ENCODE measurements around the gene PDCD6IP.

The PDCD6IP gene

GRCh38 chr3:33887478-33887877 lies 89.0 kb downstream of the PDCD6IP start:
- Histone ChIP-seq H3K27ac (no peak overlapping the region), H2AFZ (ENCODE audit: low read depth) (no peak overlapping the region), H3K9ac (no peak overlapping the region), H3K4me1 (ENCODE audit: low read depth, poor library complexity, severe bottlenecking) (no peaks in the 10 kb centered on the region), H3K27me3 (ENCODE audit: insufficient read depth, low read depth) (no peaks in the 10 kb centered on the region), H3K4me3 (IDR thresholded peaks at IDR 0.05; ENCODE audit: insufficient read depth, low read depth, low read length) (no peak overlapping the region), H3K4me2 (no peak overlapping the region), H4K20me1 (ENCODE audit: insufficient read depth) (no peaks in the 10 kb centered on the region), H3K36me3 (ENCODE audit: insufficient read depth) (no peaks in the 10 kb centered on the region), H3K79me2 (ENCODE audit: insufficient read depth, low read depth) (no peaks in the 10 kb centered on the region)
- TF ChIP-seq, protein P1, sequence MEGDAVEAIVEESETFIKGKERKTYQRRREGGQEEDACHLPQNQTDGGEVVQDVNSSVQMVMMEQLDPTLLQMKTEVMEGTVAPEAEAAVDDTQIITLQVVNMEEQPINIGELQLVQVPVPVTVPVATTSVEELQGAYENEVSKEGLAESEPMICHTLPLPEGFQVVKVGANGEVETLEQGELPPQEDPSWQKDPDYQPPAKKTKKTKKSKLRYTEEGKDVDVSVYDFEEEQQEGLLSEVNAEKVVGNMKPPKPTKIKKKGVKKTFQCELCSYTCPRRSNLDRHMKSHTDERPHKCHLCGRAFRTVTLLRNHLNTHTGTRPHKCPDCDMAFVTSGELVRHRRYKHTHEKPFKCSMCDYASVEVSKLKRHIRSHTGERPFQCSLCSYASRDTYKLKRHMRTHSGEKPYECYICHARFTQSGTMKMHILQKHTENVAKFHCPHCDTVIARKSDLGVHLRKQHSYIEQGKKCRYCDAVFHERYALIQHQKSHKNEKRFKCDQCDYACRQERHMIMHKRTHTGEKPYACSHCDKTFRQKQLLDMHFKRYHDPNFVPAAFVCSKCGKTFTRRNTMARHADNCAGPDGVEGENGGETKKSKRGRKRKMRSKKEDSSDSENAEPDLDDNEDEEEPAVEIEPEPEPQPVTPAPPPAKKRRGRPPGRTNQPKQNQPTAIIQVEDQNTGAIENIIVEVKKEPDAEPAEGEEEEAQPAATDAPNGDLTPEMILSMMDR (conservative IDR thresholded peaks at IDR 0.05; ENCODE audit: low read depth, low read length), result no peak

- Histone ChIP-seq H3K79me2 (ENCODE audit: insufficient read depth, low read depth) (no peaks in the 10 kb centered on the region), H3K4me2 (no peak overlapping the region), H3K27ac (no peak overlapping the region), H3K27me3 (ENCODE audit: insufficient read depth, low read depth) (no peaks in the 10 kb centered on the region), H3K4me1 (ENCODE audit: low read depth, poor library complexity, severe bottlenecking) (no peaks in the 10 kb centered on the region), H3K4me3 (IDR thresholded peaks at IDR 0.05; ENCODE audit: insufficient read depth, low read depth, low read length) (no peak overlapping the region), H4K20me1 (ENCODE audit: insufficient read depth) (no peaks in the 10 kb centered on the region), H3K9ac (no peak overlapping the region), H3K36me3 (ENCODE audit: insufficient read depth) (no peaks in the 10 kb centered on the region), H2AFZ (ENCODE audit: low read depth) (no peak overlapping the region)
- TF ChIP-seq, protein P1 (conservative IDR thresholded peaks at IDR 0.05; ENCODE audit: low read depth, low read length), result no peak
Observed at GRCh38 chr3:33889394-33890039, 91.1 kb downstream of the PDCD6IP start.

DNA sequence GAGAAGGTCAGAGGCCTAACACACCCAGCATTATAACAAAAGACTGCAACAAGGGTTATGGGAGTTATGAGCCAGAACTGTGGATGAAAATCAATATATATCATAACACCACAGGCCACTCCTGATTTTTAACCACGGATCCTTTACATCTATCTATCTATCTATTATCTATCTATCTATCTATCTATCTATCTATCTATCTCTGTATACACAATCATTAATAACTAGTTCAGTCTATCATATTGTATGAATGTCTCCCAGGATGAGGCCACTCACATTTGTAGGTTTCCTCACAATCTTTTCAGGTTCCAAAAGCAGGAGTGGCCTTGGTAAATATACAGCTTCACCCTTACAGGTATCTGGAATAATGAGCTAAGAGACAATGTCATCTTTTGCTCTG lies 94.2 kb downstream of the PDCD6IP start:
- TF ChIP-seq, protein P1 (conservative IDR thresholded peaks at IDR 0.05; ENCODE audit: low read depth, low read length), result no peak
- H3K27ac ChIP-seq, result no peak overlapping the region
- no peaks in the 10 kb centered on the region for H3K36me3 ChIP-seq (ENCODE audit: insufficient read depth)
- H4K20me1 ChIP-seq (ENCODE audit: insufficient read depth), result no peaks in the 10 kb centered on the region
- no peak overlapping the region for H3K4me3 ChIP-seq (IDR thresholded peaks at IDR 0.05; ENCODE audit: insufficient read depth, low read depth, low read length)
- no peaks in the 10 kb centered on the region for H3K79me2 ChIP-seq (ENCODE audit: insufficient read depth, low read depth)
- H3K27me3 ChIP-seq (ENCODE audit: insufficient read depth, low read depth), result no peaks in the 10 kb centered on the region
- no peak overlapping the region for H3K9ac ChIP-seq
- H2AFZ ChIP-seq (ENCODE audit: low read depth), result no peak overlapping the region
- no peaks in the 10 kb centered on the region for H3K4me1 ChIP-seq (ENCODE audit: low read depth, poor library complexity, severe bottlenecking)
- H3K4me2 ChIP-seq, result no peak overlapping the region

GRCh38 chr3:33895658-33896057 lies 97.2 kb downstream of the PDCD6IP start:
- TF ChIP-seq, protein P1 (conservative IDR thresholded peaks at IDR 0.05; ENCODE audit: low read depth, low read length), result no peak
- Histone ChIP-seq H3K4me2 (no peak overlapping the region), H3K79me2 (ENCODE audit: insufficient read depth, low read depth) (no peaks in the 10 kb centered on the region), H4K20me1 (ENCODE audit: insufficient read depth) (no peaks in the 10 kb centered on the region), H3K4me3 (IDR thresholded peaks at IDR 0.05; ENCODE audit: insufficient read depth, low read depth, low read length) (no peak overlapping the region), H3K27ac (no peak overlapping the region), H3K27me3 (ENCODE audit: insufficient read depth, low read depth) (no peaks in the 10 kb centered on the region), H3K9ac (no peak overlapping the region), H2AFZ (ENCODE audit: low read depth) (no peak overlapping the region), H3K36me3 (ENCODE audit: insufficient read depth) (no peaks in the 10 kb centered on the region), H3K4me1 (ENCODE audit: low read depth, poor library complexity, severe bottlenecking) (no peaks in the 10 kb centered on the region)
